ENCODE results near the gene STT3A. TPM values are rescaled to one million over a fixed set of nuclear protein-coding genes. Genes with fewer than 3 reads are reported as not detected.

STT3A gene
- total and polyA plus RNA-seq, 11 donors, result 21.5 to 98.6 (median 59.1) TPM

DNA sequence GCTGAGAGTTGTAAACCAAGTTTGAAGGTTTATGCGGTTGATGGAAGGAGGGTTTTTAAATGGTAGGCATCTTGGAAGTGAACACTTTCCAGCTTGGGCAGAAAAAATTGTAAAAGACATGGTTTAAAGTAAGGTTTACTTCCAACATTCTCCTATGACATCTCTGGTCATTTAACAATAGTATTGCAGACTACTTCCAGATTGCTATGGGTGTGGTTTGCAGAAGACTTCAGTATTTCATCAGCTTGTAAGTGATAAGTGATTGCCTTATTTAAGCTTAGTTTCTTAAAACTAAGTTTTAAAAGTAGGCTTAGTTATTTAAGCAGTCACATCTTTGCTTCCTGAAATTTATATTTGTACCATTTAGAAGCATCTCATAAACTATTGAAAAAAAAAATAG, 7.2 kb upstream of the STT3A start:
- Histone ChIP-seq H3K4me3 (no peak overlapping the region), H3K36me3 (peaks cover 5 to 51% (median 40%) of the 10 kb centered on the region in 9 donors), H3K27ac (no peak overlapping the region), H3K27me3 (no peaks in the 10 kb centered on the region), H3K9me3 (no peaks in the 10 kb centered on the region), H3K4me1 (no peaks in the 10 kb centered on the region)
- no peak for DNase-seq
- WGBS, 4 donors, result 95 to 100% (median 96%) methylated on average over 1 of the region's 1 CpG
- intact Hi-C loops (cut with DNase I), result no loop called here
- ATAC-seq, result no peak
- no peak for TF ChIP-seq POLR2A (IDR thresholded peaks at IDR 0.05)
- TF ChIP-seq CTCF (IDR thresholded peaks at IDR 0.05), result no peak

GRCh38 chr11:125586623-125587022, 6.0 kb upstream of the STT3A start:
- Histone ChIP-seq H3K27me3 (no peaks in the 10 kb centered on the region), H3K9me3 (no peaks in the 10 kb centered on the region), H3K27ac (no peak overlapping the region)

DNA sequence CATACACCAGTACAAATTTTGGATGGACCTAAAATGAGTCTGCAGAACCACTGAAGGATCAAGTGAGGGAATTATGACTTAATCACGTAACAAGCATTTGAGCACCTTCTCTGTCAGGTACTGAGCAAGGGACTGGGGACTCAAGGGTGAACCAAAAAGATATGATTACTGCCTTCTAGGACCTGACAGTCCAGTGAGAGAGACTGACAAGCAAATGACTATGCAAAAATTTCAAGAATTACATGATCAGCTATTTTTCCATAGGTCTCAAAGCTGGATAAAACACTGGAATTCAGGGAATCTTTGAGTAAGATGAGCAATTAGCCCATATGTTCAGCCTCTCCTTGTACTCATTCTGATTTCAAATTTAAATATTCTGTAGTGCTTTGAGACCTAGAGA, 5.2 kb upstream of the STT3A start:
- WGBS, 4 donors, result 91 to 95% (median 95%) methylated on average over 1 of the region's 1 CpG
- H3K4me1 ChIP-seq, result peaks cover 0 to 11% (median 5%) of the 10 kb centered on the region in 12 donors
- TF ChIP-seq CTCF (IDR thresholded peaks at IDR 0.05), result no peak
- no peak for TF ChIP-seq POLR2A (IDR thresholded peaks at IDR 0.05)
- H3K36me3 ChIP-seq, result peaks cover 5 to 31% (median 20%) of the 10 kb centered on the region in 9 donors
- DNase-seq (no peak), ATAC-seq (no peak)
- H3K4me3 ChIP-seq, result no peak overlapping the region
- H3K9me3 ChIP-seq, result no peaks in the 10 kb centered on the region
- H3K27me3 ChIP-seq, result no peaks in the 10 kb centered on the region
- no peak overlapping the region for H3K27ac ChIP-seq
- intact Hi-C loops (cut with DNase I), result no loop called here

More at GRCh38 chr11:125586623-125587022, 6.0 kb upstream of the STT3A start:
- peaks cover 0 to 9% (median 5%) of the 10 kb centered on the region in 12 donors for H3K4me1 ChIP-seq
- H3K36me3 ChIP-seq, result peaks cover 5 to 39% (median 28%) of the 10 kb centered on the region in 9 donors
- 83 to 93% (median 88%) methylated on average over 3 of the region's 3 CpGs for WGBS, 4 donors
- ATAC-seq (no peak), DNase-seq (no peak)
- no peak for TF ChIP-seq POLR2A (IDR thresholded peaks at IDR 0.05)
- TF ChIP-seq CTCF (IDR thresholded peaks at IDR 0.05), result no peak
- intact Hi-C loops (cut with DNase I), result no loop called here
- H3K4me3 ChIP-seq, result no peak overlapping the region

- Histone ChIP-seq H3K27me3 (no peaks in the 10 kb centered on the region), H3K9me3 (no peaks in the 10 kb centered on the region), H3K4me1 (peaks cover 0 to 15% (median 7%) of the 10 kb centered on the region in 12 donors), H3K36me3 (peaks cover 4 to 21% (median 11%) of the 10 kb centered on the region in 9 donors), H3K27ac (no peak overlapping the region), H3K4me3 (no peak overlapping the region)
- TF ChIP-seq CTCF (IDR thresholded peaks at IDR 0.05), result no peak
- TF ChIP-seq POLR2A (IDR thresholded peaks at IDR 0.05), result no peak
- DNase-seq, result no peak
- intact Hi-C loops (cut with DNase I), result no loop called here
- ATAC-seq, result no peak
- 48 to 58% (median 52%) methylated on average over 3 of the region's 3 CpGs for WGBS, 4 donors
Measured at GRCh38 chr11:125588505-125588904, 4.1 kb upstream of the STT3A start.

Measured in heart left ventricle (tissue), 16 donors.